Psoas muscle (tissue), 8 donors: ENCODE measurements around the gene DNASE1. TPM values are rescaled to one million over a fixed set of nuclear protein-coding genes. Genes with fewer than 3 reads are reported as not detected.

Experiments used
- ATAC-seq, 4 donors: fragments of 200-7000 bp; cut with Tn5 transposase; one replicate each; pipeline ENCODE4 v1.9.1; 2020; ENCODE audit warnings: moderate library complexity in 3 of 4, mild to moderate bottlenecking in 2 of 4
- DNase-seq, 2 donors: peaks; one replicate each; pipeline ENCODE4 v3.0.0-alpha.2; 2020
- H3K27ac ChIP-seq: fragments of 200-600 bp; one replicate; pipeline ENCODE4 v1.8.0; 2022
- H3K27me3 ChIP-seq, 3 donors: fragments of 200-600 bp in 1 of 3; one replicate each; pipeline versions ENCODE4 v1.6.1 to v1.8.0; 2013 to 2022; ENCODE audit warnings: low read length in 2 of 3, mild to moderate bottlenecking in 2 of 3, moderate library complexity in 1 of 3; ENCODE audit not compliant: insufficient read depth in 3 of 3
- H3K36me3 ChIP-seq, 2 donors: fragments of 200-600 bp in 1 of 2; one replicate each; pipeline versions ENCODE4 v1.6.1 to v1.8.0; 2013 to 2022; ENCODE audit warnings: low read depth in 1 of 2, mild to moderate bottlenecking in 1 of 2, moderate library complexity in 1 of 2; ENCODE audit not compliant: insufficient read depth in 1 of 2
- H3K4me1 ChIP-seq: fragments of 200-600 bp; one replicate; pipeline ENCODE4 v1.8.0; 2022
- H3K4me3 ChIP-seq: fragments of 200-600 bp; one replicate; pipeline ENCODE4 v1.8.0; 2022; ENCODE audit warnings: mild to moderate bottlenecking
- H3K9me3 ChIP-seq: fragments of 200-600 bp; one replicate; pipeline ENCODE4 v1.8.0; 2022
- WGBS, 3 donors: extraction: QIAGEN DNeasy Blood & Tissue Kit; methylation state at CpG; one replicate each; pipeline versions ENCODE4 v1.1.6 to v1.1.7; 2013; 5-methylcytosine and 5-hydroxymethylcytosine counted together
- intact Hi-C, 2 donors: fragments of 100-400 bp; cut with DNase I; formaldehyde crosslinking; loops; one replicate each; pipeline versions ENCODE4 v1.11.0 to v1.14.2; 2022
- polyA plus RNA-seq, 3 donors: library from polyadenylated mRNA; stranded (reverse); fragments of 200-250 nt; gene quantifications; one replicate each; pipeline ENCODE4 v1.2.3, GENCODE V29; 2013
- total RNA-seq, 4 donors: library from RNA; stranded (reverse); fragmentation: NEBNext Ultra II Directional in 2 of 4; extraction: Animal tissue kit (Norgen Biotek cat#: 25700) in 2 of 4; gene quantifications; one replicate each; pipeline versions ENCODE4 v1.2.1 to v1.2.4, GENCODE V29; 2021 to 2023
- TF ChIP-seq, protein P1 (sequence below): fragments of 200-600 bp; IDR thresholded peaks from one replicate; pipeline ENCODE4 v1.8.0; 2022; ENCODE audit warnings: antibody characterized with exemption
- donor health status: healthy with polysubstance abuse.
- donor health status: DM: no; HTN: no; CAD: no; lungs with moderate emphysema.
- donor health status: Bipolar disorder and iron deficiency.
- donor health status: healthy.
- donor health status: DM: yes; HTN: yes; CAD: no.
- donor health status: DM: no; HTN: no; CAD: no.
- donor health status: DM: no; HTN: no; CAD: no.
- donor health status: DM: yes; HTN: yes; CAD: no.

Gene DNASE1
- total and polyA plus RNA-seq, 7 donors = 0.46 to 7.3 (median 3.1) TPM

GRCh38 chr16:3668626-3669025 is 14.1 kb downstream of the DNASE1 start:
- TF ChIP-seq, protein P1, sequence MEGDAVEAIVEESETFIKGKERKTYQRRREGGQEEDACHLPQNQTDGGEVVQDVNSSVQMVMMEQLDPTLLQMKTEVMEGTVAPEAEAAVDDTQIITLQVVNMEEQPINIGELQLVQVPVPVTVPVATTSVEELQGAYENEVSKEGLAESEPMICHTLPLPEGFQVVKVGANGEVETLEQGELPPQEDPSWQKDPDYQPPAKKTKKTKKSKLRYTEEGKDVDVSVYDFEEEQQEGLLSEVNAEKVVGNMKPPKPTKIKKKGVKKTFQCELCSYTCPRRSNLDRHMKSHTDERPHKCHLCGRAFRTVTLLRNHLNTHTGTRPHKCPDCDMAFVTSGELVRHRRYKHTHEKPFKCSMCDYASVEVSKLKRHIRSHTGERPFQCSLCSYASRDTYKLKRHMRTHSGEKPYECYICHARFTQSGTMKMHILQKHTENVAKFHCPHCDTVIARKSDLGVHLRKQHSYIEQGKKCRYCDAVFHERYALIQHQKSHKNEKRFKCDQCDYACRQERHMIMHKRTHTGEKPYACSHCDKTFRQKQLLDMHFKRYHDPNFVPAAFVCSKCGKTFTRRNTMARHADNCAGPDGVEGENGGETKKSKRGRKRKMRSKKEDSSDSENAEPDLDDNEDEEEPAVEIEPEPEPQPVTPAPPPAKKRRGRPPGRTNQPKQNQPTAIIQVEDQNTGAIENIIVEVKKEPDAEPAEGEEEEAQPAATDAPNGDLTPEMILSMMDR = no peak
- peak in 1 of 2 donors; percentile 39 for DNase-seq
- H3K36me3 ChIP-seq = peaks cover 7 to 89% of the 10 kb centered on the region in 2 donors
- no peaks in the 10 kb centered on the region for H3K27me3 ChIP-seq
- ATAC-seq = no peak
- no peaks in the 10 kb centered on the region for H3K9me3 ChIP-seq
- no peaks in the 10 kb centered on the region for H3K4me1 ChIP-seq
- WGBS, 3 donors = 83 to 93% (median 84%) methylated on average over 11 of the region's 11 CpGs
- no peak overlapping the region for H3K4me3 ChIP-seq
- H3K27ac ChIP-seq = no peak overlapping the region
- intact Hi-C loops = no loop called here

GRCh38 chr16:3669082-3669481 is 14.6 kb downstream of the DNASE1 start:
- Histone ChIP-seq H3K4me1 (no peaks in the 10 kb centered on the region), H3K36me3 (peaks cover 7 to 89% of the 10 kb centered on the region in 2 donors), H3K4me3 (no peak overlapping the region), H3K27me3 (no peaks in the 10 kb centered on the region), H3K9me3 (no peaks in the 10 kb centered on the region), H3K27ac (no peak overlapping the region)
- ATAC-seq = no peak
- 85 to 93% (median 86%) methylated on average over 10 of the region's 10 CpGs for WGBS, 3 donors
- intact Hi-C loops = no loop called here
- TF ChIP-seq, protein P1 = no peak
- no peak for DNase-seq

DNA sequence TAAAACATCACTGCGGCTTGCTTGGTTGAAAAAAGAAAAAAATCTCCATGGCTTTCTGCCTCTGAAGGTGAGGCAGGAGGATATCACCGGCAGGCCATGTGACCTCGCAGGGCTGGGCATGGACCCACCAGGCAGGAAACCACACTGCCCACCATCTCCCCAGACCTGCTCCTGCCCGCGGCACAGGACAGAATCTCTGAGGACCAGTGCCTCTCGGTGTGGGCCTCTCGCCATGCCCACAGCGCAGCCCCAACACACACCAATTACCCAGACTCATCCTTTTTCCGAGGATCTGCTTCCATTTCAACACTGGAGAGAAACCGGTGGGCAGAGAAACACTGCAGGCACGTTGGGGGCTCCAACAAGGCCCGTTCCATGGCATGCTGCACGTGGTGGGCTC is 16.2 kb downstream of the DNASE1 start:
- Histone ChIP-seq H3K4me3 (no peak overlapping the region), H3K4me1 (no peaks in the 10 kb centered on the region), H3K27ac (no peak overlapping the region), H3K27me3 (no peaks in the 10 kb centered on the region), H3K9me3 (no peaks in the 10 kb centered on the region), H3K36me3 (peaks cover 9 to 89% of the 10 kb centered on the region in 2 donors)
- intact Hi-C loops = no loop called here
- ATAC-seq (no peak), DNase-seq (peak in 1 of 2 donors; percentile 35)
- TF ChIP-seq, protein P1 = no peak
- WGBS, 3 donors = 86 to 90% (median 89%) methylated on average over 13 of the region's 13 CpGs

DNA sequence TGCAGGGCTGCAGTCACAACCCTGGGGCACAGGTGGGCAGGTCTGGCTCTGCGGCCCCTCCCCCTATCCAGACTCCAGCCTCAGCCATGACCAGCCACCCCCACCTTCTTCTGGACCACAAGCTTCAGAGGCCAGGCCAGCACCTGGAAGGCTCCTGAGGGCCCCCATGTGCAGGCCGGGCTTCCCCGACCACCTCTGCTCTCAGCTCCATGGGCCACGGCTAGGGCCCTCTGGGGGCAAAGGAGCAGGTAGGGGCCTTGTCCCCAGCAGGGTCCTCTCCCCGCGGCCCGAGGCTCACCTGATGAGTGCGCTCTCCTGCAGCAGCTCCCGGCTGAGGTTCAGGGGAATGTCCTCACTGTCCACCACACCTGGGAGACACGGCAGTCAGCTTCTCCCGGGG is 16.9 kb downstream of the DNASE1 start:
- Histone ChIP-seq H3K36me3 (peaks cover 5 to 89% of the 10 kb centered on the region in 2 donors), H3K27me3 (no peaks in the 10 kb centered on the region), H3K4me1 (no peaks in the 10 kb centered on the region), H3K9me3 (no peaks in the 10 kb centered on the region), H3K27ac (no peak overlapping the region), H3K4me3 (no peak overlapping the region)
- DNase-seq (peak in 1 of 2 donors; percentile 41), ATAC-seq (no peak)
- intact Hi-C loops = no loop called here
- WGBS, 3 donors = 87 to 94% (median 92%) methylated on average over 11 of the region's 11 CpGs
- TF ChIP-seq, protein P1 = no peak

DNA sequence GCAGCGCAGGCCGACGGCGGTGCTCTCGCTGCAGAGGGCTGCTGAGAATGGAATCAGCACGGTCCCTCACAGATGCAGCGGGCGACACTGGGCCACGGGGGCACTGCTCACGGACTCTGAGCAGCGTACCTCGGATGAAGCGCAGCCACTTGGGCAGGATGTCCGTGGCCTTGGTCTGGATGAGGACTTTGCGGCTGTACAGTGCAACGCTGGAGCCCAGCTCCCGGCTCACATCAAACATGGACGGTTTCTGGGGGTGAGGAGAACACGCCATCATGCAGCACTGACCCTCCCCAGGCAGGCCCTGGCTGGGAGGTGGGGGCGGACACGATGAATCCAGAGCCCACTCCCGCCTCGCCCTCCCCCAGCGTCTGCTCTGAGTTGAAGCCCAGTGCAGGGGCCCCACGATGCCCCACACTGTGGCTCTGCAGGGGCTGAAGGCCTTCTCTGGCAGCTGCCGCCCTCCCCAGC is 18.1 kb downstream of the DNASE1 start:
- Histone ChIP-seq H3K4me3 (no peak overlapping the region), H3K4me1 (no peaks in the 10 kb centered on the region), H3K27me3 (no peaks in the 10 kb centered on the region), H3K27ac (no peak overlapping the region), H3K9me3 (no peaks in the 10 kb centered on the region), H3K36me3 (peaks cover 5 to 89% of the 10 kb centered on the region in 2 donors)
- TF ChIP-seq, protein P1 = no peak
- intact Hi-C loops = no loop called here
- DNase-seq (peak in 1 of 2 donors; percentile 49), ATAC-seq (no peak)
- 93 to 95% (median 94%) methylated on average over 26 of the region's 26 CpGs for WGBS, 3 donors
